Loucy (cell line): Measurements from ENCODE around the gene SCFD2.
"Not testable (repeated sequence)": the region's sequence is repeated elsewhere in the genome, so short reads cannot be mapped to it uniquely, and the experiment has no call there.

ENCODE experiments used
- EZH2phosphoT487 ChIP-seq: fragments of 200-600 bp; IDR thresholded peaks from 2 replicates; pipeline ENCODE4 v1.6.1; 2018; ENCODE audit warnings: antibody characterized with exemption, mild to moderate bottlenecking, moderate library complexity, borderline replicate concordance
- TF ChIP-seq, protein P1 (sequence below): fragments of 200-600 bp; sonication (generic); conservative IDR thresholded peaks from 2 replicates; pipeline ENCODE4 v1.5.1; 2014; ENCODE audit warnings: mild to moderate bottlenecking, antibody characterized with exemption, low read length

DNA sequence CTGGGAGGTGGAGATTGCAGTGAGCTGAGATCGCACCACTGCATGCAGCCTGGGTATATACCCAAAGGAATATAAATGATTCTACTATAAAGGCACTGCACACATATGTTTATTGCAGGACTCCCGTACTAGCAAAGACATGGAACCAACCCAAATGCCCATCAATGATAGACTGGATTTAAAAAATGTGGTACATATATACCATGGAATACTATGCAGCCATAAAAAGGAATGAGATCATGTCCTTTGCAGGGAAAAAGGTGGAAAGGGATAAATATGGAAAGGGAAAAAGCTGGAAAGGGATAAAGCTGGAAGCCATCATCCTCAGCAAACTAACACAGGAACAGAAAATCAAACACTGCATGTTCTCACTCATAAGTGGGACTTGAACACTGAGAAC is 308.8 kb downstream of the SCFD2 start:
- TF ChIP-seq, protein P1, sequence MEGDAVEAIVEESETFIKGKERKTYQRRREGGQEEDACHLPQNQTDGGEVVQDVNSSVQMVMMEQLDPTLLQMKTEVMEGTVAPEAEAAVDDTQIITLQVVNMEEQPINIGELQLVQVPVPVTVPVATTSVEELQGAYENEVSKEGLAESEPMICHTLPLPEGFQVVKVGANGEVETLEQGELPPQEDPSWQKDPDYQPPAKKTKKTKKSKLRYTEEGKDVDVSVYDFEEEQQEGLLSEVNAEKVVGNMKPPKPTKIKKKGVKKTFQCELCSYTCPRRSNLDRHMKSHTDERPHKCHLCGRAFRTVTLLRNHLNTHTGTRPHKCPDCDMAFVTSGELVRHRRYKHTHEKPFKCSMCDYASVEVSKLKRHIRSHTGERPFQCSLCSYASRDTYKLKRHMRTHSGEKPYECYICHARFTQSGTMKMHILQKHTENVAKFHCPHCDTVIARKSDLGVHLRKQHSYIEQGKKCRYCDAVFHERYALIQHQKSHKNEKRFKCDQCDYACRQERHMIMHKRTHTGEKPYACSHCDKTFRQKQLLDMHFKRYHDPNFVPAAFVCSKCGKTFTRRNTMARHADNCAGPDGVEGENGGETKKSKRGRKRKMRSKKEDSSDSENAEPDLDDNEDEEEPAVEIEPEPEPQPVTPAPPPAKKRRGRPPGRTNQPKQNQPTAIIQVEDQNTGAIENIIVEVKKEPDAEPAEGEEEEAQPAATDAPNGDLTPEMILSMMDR: not testable (repeated sequence)
- TF ChIP-seq EZH2phosphoT487: not testable (repeated sequence)
